ENCODE measurements around the gene RIC8B.

The RIC8B gene

GRCh38 chr12:106903241-106903945, 128.9 kb downstream of the RIC8B start:
- TF ChIP-seq, protein P1, sequence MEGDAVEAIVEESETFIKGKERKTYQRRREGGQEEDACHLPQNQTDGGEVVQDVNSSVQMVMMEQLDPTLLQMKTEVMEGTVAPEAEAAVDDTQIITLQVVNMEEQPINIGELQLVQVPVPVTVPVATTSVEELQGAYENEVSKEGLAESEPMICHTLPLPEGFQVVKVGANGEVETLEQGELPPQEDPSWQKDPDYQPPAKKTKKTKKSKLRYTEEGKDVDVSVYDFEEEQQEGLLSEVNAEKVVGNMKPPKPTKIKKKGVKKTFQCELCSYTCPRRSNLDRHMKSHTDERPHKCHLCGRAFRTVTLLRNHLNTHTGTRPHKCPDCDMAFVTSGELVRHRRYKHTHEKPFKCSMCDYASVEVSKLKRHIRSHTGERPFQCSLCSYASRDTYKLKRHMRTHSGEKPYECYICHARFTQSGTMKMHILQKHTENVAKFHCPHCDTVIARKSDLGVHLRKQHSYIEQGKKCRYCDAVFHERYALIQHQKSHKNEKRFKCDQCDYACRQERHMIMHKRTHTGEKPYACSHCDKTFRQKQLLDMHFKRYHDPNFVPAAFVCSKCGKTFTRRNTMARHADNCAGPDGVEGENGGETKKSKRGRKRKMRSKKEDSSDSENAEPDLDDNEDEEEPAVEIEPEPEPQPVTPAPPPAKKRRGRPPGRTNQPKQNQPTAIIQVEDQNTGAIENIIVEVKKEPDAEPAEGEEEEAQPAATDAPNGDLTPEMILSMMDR (IDR thresholded peaks at IDR 0.05; ENCODE audit: low read depth, low read length): no peak
- no peak for DNase-seq (ENCODE audit: extremely low read depth, low read depth)

- no peak for DNase-seq (ENCODE audit: extremely low read depth, low read depth)
- TF ChIP-seq, protein P1 (IDR thresholded peaks at IDR 0.05; ENCODE audit: low read depth, low read length): no peak
These were observed 132.2 kb downstream of the RIC8B start for GRCh38 chr12:106906715-106907114.

DNA sequence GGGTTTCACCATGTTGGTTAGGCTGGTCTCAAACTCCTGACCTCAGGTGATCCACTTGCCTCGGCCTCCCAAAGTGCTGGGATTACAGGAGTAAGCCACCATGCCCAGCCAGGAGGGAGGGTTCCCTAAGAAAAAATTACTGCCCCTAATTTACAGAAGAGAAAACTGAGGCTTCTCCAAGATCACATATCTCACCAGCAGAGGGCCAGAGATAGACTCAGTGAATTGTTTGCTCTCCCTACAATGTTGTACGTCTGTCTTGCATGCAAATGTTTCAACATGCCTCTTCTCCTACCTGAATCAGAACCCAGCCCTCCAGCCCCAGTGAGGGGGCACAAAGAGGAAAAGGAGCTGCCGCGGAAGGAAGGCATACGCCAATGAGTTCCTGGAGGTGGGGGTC, 132.9 kb downstream of the RIC8B start:
- no peak for DNase-seq (ENCODE audit: extremely low read depth, low read depth)
- TF ChIP-seq, protein P1 (IDR thresholded peaks at IDR 0.05; ENCODE audit: low read depth, low read length): no peak

GRCh38 chr12:106907846-106908245, 133.4 kb downstream of the RIC8B start:
- DNase-seq (ENCODE audit: extremely low read depth, low read depth): no peak
- TF ChIP-seq, protein P1 (IDR thresholded peaks at IDR 0.05; ENCODE audit: low read depth, low read length): no peak

GRCh38 chr12:106908561-106908960, 134.1 kb downstream of the RIC8B start:
- DNase-seq (ENCODE audit: extremely low read depth, low read depth): no peak
- TF ChIP-seq, protein P1 (IDR thresholded peaks at IDR 0.05; ENCODE audit: low read depth, low read length): no peak

- DNase-seq (ENCODE audit: extremely low read depth, low read depth): no peak
- TF ChIP-seq, protein P1 (IDR thresholded peaks at IDR 0.05; ENCODE audit: low read depth, low read length): no peak
These were observed 135.7 kb downstream of the RIC8B start for GRCh38 chr12:106910202-106910601.

DNA sequence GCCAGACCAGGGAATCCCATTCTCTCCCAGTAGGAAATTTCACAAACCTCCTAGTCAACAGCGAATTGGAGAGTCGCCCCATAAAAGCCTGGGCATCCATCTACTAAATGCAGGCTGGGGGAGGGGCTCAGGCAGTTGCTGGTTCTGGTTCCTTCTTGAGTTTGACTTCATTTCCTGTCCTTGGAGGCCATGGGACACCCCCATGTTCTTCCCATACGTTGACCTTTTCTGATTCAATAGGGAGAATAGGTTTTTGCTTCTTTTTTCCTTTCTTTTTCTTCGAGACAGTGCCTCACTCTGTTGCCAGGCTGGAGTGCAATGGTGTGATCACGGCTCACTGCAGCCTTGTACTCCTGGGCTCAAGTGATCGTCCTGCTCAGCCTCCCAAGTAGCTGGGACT, 137.1 kb downstream of the RIC8B start:
- TF ChIP-seq, protein P1 (IDR thresholded peaks at IDR 0.05; ENCODE audit: low read depth, low read length): no peak
- DNase-seq (ENCODE audit: extremely low read depth, low read depth): no peak
